Measurements from ENCODE around the gene ZNF322. TPM values are rescaled to one million over a fixed set of nuclear protein-coding genes. Genes with fewer than 3 reads are reported as not detected.

ZNF322 gene
- polyA plus RNA-seq, 3 donors, result 2.0 to 5.1 (median 3.6) TPM

GRCh38 chr6:26588965-26589364, 70.6 kb downstream of the ZNF322 start:
- no peak overlapping the region for H2AFZ ChIP-seq (ENCODE audit: insufficient read depth, low read depth, low read length, poor library complexity, severe bottlenecking)
- TF ChIP-seq, protein P1, sequence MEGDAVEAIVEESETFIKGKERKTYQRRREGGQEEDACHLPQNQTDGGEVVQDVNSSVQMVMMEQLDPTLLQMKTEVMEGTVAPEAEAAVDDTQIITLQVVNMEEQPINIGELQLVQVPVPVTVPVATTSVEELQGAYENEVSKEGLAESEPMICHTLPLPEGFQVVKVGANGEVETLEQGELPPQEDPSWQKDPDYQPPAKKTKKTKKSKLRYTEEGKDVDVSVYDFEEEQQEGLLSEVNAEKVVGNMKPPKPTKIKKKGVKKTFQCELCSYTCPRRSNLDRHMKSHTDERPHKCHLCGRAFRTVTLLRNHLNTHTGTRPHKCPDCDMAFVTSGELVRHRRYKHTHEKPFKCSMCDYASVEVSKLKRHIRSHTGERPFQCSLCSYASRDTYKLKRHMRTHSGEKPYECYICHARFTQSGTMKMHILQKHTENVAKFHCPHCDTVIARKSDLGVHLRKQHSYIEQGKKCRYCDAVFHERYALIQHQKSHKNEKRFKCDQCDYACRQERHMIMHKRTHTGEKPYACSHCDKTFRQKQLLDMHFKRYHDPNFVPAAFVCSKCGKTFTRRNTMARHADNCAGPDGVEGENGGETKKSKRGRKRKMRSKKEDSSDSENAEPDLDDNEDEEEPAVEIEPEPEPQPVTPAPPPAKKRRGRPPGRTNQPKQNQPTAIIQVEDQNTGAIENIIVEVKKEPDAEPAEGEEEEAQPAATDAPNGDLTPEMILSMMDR (IDR thresholded peaks at IDR 0.05), result no peak
- Mint-ChIP-seq H3K4me1 (peaks cover 9% of the 10 kb centered on the region), H3K27ac (no peak overlapping the region), H3K4me3 (no peak overlapping the region), H3K27me3 (ENCODE audit: low read depth in 3 of 3) (peaks cover 16 to 37% (median 26%) of the 10 kb centered on the region in 3 donors), H3K36me3 (no peaks in the 10 kb centered on the region), H3K9me3 (peaks cover 0 to 6% (median 0%) of the 10 kb centered on the region in 7 donors)
- H4K20me1 ChIP-seq (ENCODE audit: insufficient read depth, low read length), result no peaks in the 10 kb centered on the region
- H3K27ac ChIP-seq (ENCODE audit: low read depth in 1 of 2, low read length in 2 of 2), result no peak overlapping the region
- no peak overlapping the region for H3K9ac ChIP-seq (ENCODE audit: insufficient read depth, low read length, poor library complexity, severe bottlenecking)
- 92% methylated on average over 9 of the region's 21 CpGs for WGBS (ENCODE audit: insufficient coverage)
- intact Hi-C loops (cut with micrococcal nuclease), result no loop called here
- H3K9me3 ChIP-seq (replicated peaks in 1 of 2; ENCODE audit: control insufficient read depth in 1 of 2, insufficient read depth in 1 of 2, low read length in 2 of 2), result no peaks in the 10 kb centered on the region
- DNase-seq, result no peak
- no peak overlapping the region for H3K4me3 ChIP-seq (replicated peaks in 1 of 3; ENCODE audit: low read depth in 2 of 3, low read length in 3 of 3)
- H3K36me3 ChIP-seq (replicated peaks in 1 of 2; ENCODE audit: control insufficient read depth in 1 of 2, insufficient read depth in 2 of 2, low read length in 2 of 2), result no peaks in the 10 kb centered on the region
- peaks cover 17 to 29% of the 10 kb centered on the region in 2 donors for H3K27me3 ChIP-seq (ENCODE audit: control insufficient read depth in 2 of 2, insufficient read depth in 2 of 2, low read length in 2 of 2)
- no peak overlapping the region for H3K4me2 ChIP-seq (replicated peaks; ENCODE audit: extremely low read depth, low read length, poor library complexity, severe bottlenecking)
- peaks cover 2 to 4% of the 10 kb centered on the region in 2 donors for H3K4me1 ChIP-seq (ENCODE audit: control insufficient read depth in 1 of 2, insufficient read depth in 2 of 2, low read length in 2 of 2)
- H3K79me2 ChIP-seq (ENCODE audit: insufficient read depth, low read length), result no peaks in the 10 kb centered on the region

Other genes with a start within 250 kb of the ZNF322 start
- gene BTN3A3, start 219.2 kb downstream of the ZNF322 start, polyA plus RNA-seq, result 10 to 100 TPM; 17.0 to 53.1 (median 24.6) TPM
- 10 to 100 TPM in 2 of 3 donors, 1 to 10 TPM in 1; 4.3 to 66.4 (median 10.8) TPM for gene BTN2A1, start 201.8 kb downstream of the ZNF322 start, polyA plus RNA-seq
- not detected for gene BTN1A1, start 159.4 kb downstream of the ZNF322 start, polyA plus RNA-seq
- 100 to 1,000 TPM in 1 of 3 donors, 10 to 100 TPM in 2; 28.1 to 116 (median 91.3) TPM for gene HMGN4, start 121.4 kb downstream of the ZNF322 start, polyA plus RNA-seq
- 10 to 100 TPM; 11.6 to 40.6 (median 31.7) TPM for gene ABT1, start 62.8 kb downstream of the ZNF322 start, polyA plus RNA-seq